Endothelial cell of umbilical vein (primary cell): ENCODE measurements around the gene ACOX1.

Experiments used
- CTCF ChIP-seq, 2 donors: IDR thresholded peaks; 1 replicate in 1 of 2; 2 replicates in 1 of 2; pipeline ENCODE4 v1.5.1; 2011; ENCODE audit warnings: low read length in 2 of 2, mild to moderate bottlenecking in 2 of 2, moderate library complexity in 2 of 2, control low read depth in 1 of 2, inconsistent platforms in 1 of 2, low read depth in 1 of 2; ENCODE audit not compliant: insufficient read depth in 1 of 2; ENCODE audit errors: extremely low read depth in 1 of 2
- EZH2 ChIP-seq: IDR thresholded peaks from 2 replicates; pipeline ENCODE4 v1.6.1; 2012; ENCODE audit warnings: borderline replicate concordance, low read depth, mild to moderate bottlenecking, moderate library complexity, low read length, inconsistent platforms; ENCODE audit not compliant: severe bottlenecking
- FOS ChIP-seq: IDR thresholded peaks from 2 replicates; pipeline ENCODE4 v1.6.1; 2011; ENCODE audit warnings: mild to moderate bottlenecking, low read length, moderate library complexity, borderline replicate concordance; ENCODE audit not compliant: insufficient read depth
- JUN ChIP-seq: IDR thresholded peaks from 2 replicates; pipeline ENCODE4 v1.6.1; 2011; ENCODE audit warnings: borderline replicate concordance, low read depth; ENCODE audit not compliant: insufficient read length, insufficient read depth
- MAX ChIP-seq: IDR thresholded peaks from 2 replicates; pipeline ENCODE4 v1.6.1; 2011; ENCODE audit not compliant: insufficient read depth, insufficient read length
- MYC ChIP-seq: IDR thresholded peaks from one replicate; pipeline ENCODE4 v1.6.1; 2011; ENCODE audit warnings: mild to moderate bottlenecking, low read depth, low read length
- POLR2A ChIP-seq: IDR thresholded peaks from 2 replicates; pipeline ENCODE4 v1.6.1; 2012; ENCODE audit warnings: low read depth, mild to moderate bottlenecking, control low read depth, low read length
- POLR2AphosphoS5 ChIP-seq: IDR thresholded peaks from 2 replicates; pipeline ENCODE4 v1.6.1; 2012; ENCODE audit warnings: low read depth, mild to moderate bottlenecking, control low read depth, low read length, moderate library complexity; ENCODE audit not compliant: insufficient read depth

GRCh38 chr17:76002100-76002499, 23.1 kb upstream of the ACOX1 start:
- no peak for TF ChIP-seq CTCF (IDR thresholded peaks at IDR 0.05; ENCODE audit: extremely low read depth in 1 of 2, insufficient read depth in 1 of 2, low read depth in 1 of 2, low read length in 2 of 2)
- no peak for TF ChIP-seq EZH2
- no peak for TF ChIP-seq POLR2A
- TF ChIP-seq POLR2AphosphoS5, result no peak
- no peak for TF ChIP-seq MAX
- TF ChIP-seq JUN, result no peak
- no peak for TF ChIP-seq FOS
- TF ChIP-seq MYC, result no peak
